Mesendoderm (in vitro differentiated cells): ENCODE data around the gene G3BP1.

Experiments
- DNase-seq: peaks from one replicate; pipeline ENCODE4 v3.0.0; 2013
- H2AK5ac ChIP-seq: 2 replicates; pipeline ENCODE4 v1.6.1; 2013; ENCODE audit warnings: low read length, inconsistent platforms
- H2BK120ac ChIP-seq: 2 replicates; pipeline ENCODE4 v1.6.1; 2013; ENCODE audit warnings: low read depth, mild to moderate bottlenecking, low read length, moderate library complexity, mixed read lengths
- H2BK15ac ChIP-seq: replicated peaks from 2 replicates; pipeline ENCODE4 v1.6.1; 2013; ENCODE audit warnings: low read depth, mild to moderate bottlenecking, moderate library complexity
- H2BK5ac ChIP-seq: 2 replicates; pipeline ENCODE4 v1.6.1; 2013; ENCODE audit warnings: low read length, inconsistent platforms
- H3K18ac ChIP-seq: 2 replicates; pipeline ENCODE4 v1.6.1; 2013; ENCODE audit warnings: mild to moderate bottlenecking, low read length, mixed read lengths
- H3K23ac ChIP-seq: one replicate; pipeline ENCODE4 v1.6.1; 2013; ENCODE audit warnings: low read length
- H3K27ac ChIP-seq: 2 replicates; pipeline ENCODE4 v1.5.1; 2013; ENCODE audit warnings: low read depth, mild to moderate bottlenecking, inconsistent platforms, low read length, moderate library complexity
- H3K27me3 ChIP-seq: 2 replicates; pipeline ENCODE4 v1.6.1; 2013; ENCODE audit warnings: low read length, control low read depth, mild to moderate bottlenecking, inconsistent platforms; ENCODE audit not compliant: insufficient read depth, poor library complexity
- H3K36me3 ChIP-seq: 2 replicates; pipeline ENCODE4 v1.6.1; 2013; ENCODE audit warnings: low read length, inconsistent platforms; ENCODE audit not compliant: control insufficient read depth, insufficient read depth
- H3K4ac ChIP-seq: one replicate; pipeline ENCODE4 v1.6.1; 2013; ENCODE audit warnings: low read depth, mild to moderate bottlenecking, low read length, moderate library complexity
- H3K4me1 ChIP-seq: 2 replicates; pipeline ENCODE4 v1.6.1; 2013; ENCODE audit warnings: low read depth, low read length, inconsistent platforms; ENCODE audit not compliant: control insufficient read depth
- H3K4me2 ChIP-seq: 2 replicates; pipeline ENCODE4 v1.6.1; 2013; ENCODE audit warnings: low read length
- H3K4me3 ChIP-seq: 2 replicates; pipeline ENCODE4 v1.5.1; 2013; ENCODE audit warnings: mild to moderate bottlenecking, low read length
- H3K56ac ChIP-seq: one replicate; pipeline ENCODE4 v1.6.1; 2013; ENCODE audit warnings: low read length
- H3K79me1 ChIP-seq: 2 replicates; pipeline ENCODE4 v1.6.1; 2013; ENCODE audit warnings: low read length, inconsistent platforms
- H3K79me2 ChIP-seq: 2 replicates; pipeline ENCODE4 v1.6.1; 2013; ENCODE audit warnings: mild to moderate bottlenecking, low read length; ENCODE audit not compliant: control insufficient read depth, insufficient read depth
- H3K9ac ChIP-seq: 2 replicates; pipeline ENCODE4 v1.6.1; 2013; ENCODE audit warnings: low read length, inconsistent platforms
- H4K5ac ChIP-seq: one replicate; pipeline ENCODE4 v1.6.1; 2013; ENCODE audit warnings: low read length
- H4K8ac ChIP-seq: one replicate; pipeline ENCODE4 v1.6.1; 2013; ENCODE audit warnings: low read depth, mild to moderate bottlenecking, control low read depth, low read length, moderate library complexity
- WGBS: extraction: QIAGEN DNeasy Blood & Tissue Kit; methylation state at CpG from one replicate; pipeline ENCODE4 v1.1.7; 2013; ENCODE audit warnings: low lambda C conversion rate, missing lambda C conversion rate; ENCODE audit not compliant: insufficient coverage; ENCODE audit errors: extremely low coverage; 5-methylcytosine and 5-hydroxymethylcytosine counted together

Gene G3BP1

DNA sequence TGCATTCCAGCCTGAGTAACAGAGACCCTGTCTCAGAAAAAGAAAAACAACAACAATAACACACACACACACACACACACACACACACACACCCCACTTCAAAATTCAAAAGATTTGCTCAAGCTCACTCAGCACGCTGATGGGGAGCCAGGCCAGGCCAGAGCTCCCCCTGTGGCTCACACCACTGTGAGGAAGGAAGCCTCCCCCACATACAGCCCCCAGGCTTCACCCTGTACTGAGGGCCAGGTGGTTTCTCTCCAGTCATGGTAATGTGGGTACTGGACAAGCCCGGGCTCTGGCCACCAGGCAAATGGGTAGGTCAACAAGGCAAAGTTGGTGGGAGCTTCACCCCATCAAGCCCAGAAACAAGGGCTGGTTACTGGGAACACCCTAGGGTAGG, 32.4 kb upstream of the G3BP1 start:
- no peak overlapping the region for H2BK15ac ChIP-seq
- peak overlapping the region; percentile 85 for H3K56ac ChIP-seq
- H3K79me2 ChIP-seq, result no peaks in the 10 kb centered on the region
- peaks cover 11% of the 10 kb centered on the region for H3K4me1 ChIP-seq
- peak; percentile 57 for DNase-seq
- peak overlapping the region; percentile 54 for H3K18ac ChIP-seq
- peak overlapping the region; percentile 13 for H3K9ac ChIP-seq
- H3K4me3 ChIP-seq, result no peak overlapping the region
- H3K27ac ChIP-seq, result peak overlapping the region; percentile 58
- no peak overlapping the region for H4K8ac ChIP-seq
- no peaks in the 10 kb centered on the region for H3K27me3 ChIP-seq
- H4K5ac ChIP-seq, result no peak overlapping the region
- no CpG with 5 or more reads among the region's 2 CpGs for WGBS
- H2AK5ac ChIP-seq, result peak overlapping the region; percentile 64
- no peaks in the 10 kb centered on the region for H3K79me1 ChIP-seq
- peak overlapping the region; percentile 74 for H3K4ac ChIP-seq
- peak overlapping the region; percentile 59 for H3K23ac ChIP-seq
- no peaks in the 10 kb centered on the region for H3K36me3 ChIP-seq
- peak overlapping the region; percentile 61 for H2BK120ac ChIP-seq
- H2BK5ac ChIP-seq, result peak overlapping the region; percentile 82
- no peak overlapping the region for H3K4me2 ChIP-seq

DNA sequence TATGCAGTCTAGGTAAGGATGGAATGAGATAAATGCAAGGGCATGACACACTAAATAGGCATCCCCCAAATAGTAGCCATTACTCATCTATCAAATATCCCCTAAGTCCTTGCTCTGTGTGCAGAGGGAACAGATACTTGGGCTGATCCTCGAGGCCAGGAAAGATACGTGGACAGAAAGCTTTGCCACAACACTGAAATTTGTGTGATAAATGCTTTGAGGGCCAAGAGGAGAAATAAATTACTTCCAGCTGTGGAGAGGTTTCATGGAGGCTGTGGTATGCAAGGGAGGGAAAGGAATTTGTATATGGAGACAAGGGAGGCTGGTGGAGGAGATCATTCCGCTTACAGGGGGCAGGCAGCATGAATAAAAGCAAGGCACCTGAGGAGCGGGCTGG, 31.8 kb upstream of the G3BP1 start:
- Histone ChIP-seq H2BK120ac (no peak overlapping the region), H2AK5ac (no peak overlapping the region), H3K4me2 (no peak overlapping the region), H3K4ac (no peak overlapping the region), H3K79me2 (no peaks in the 10 kb centered on the region), H4K5ac (no peak overlapping the region), H4K8ac (no peak overlapping the region), H3K27me3 (no peaks in the 10 kb centered on the region), H3K18ac (peak overlapping the region; percentile 75), H3K79me1 (no peaks in the 10 kb centered on the region), H3K4me1 (peaks cover 11% of the 10 kb centered on the region), H3K9ac (peak overlapping the region; percentile 32), H2BK15ac (no peak overlapping the region), H2BK5ac (peak overlapping the region; percentile 33), H3K23ac (no peak overlapping the region), H3K27ac (peak overlapping the region; percentile 74), H3K36me3 (no peaks in the 10 kb centered on the region), H3K56ac (peak overlapping the region; percentile 85), H3K4me3 (no peak overlapping the region)
- WGBS, result no CpG with 5 or more reads among the region's 4 CpGs
- DNase-seq, result peak; percentile 98

DNA sequence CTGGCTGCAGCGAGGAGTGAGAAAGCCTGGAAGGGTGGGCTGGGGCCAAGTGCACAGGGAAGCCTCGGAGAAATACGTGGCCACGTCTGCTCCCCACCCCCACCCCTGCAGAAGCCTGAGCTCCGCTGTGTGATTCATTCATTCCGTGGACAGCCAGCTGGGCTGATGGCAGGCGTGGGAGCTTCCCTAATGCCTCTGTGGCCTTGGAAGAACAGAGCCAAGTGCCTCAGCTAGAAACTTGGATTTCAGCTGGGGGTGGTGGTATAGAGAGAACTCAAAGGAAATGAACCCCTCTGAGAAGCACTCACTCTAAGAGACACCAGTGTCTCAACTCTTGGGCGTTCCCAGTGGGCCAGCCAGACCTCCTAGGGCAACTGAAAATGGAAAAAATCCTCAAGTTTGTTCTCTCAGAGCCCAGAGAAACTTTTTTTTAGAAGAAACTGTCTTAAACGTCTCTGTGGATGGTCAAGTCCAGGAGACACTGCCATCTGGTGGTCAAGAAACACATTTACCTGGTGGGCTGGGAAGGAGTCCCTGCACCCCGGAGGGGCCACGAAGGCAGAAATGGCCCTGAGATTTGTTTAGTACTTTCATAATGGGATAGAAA, 31.3 kb upstream of the G3BP1 start:
- Histone ChIP-seq H3K4me2 (no peak overlapping the region), H4K5ac (no peak overlapping the region), H3K27me3 (no peaks in the 10 kb centered on the region), H2AK5ac (no peak overlapping the region), H3K4me1 (peaks cover 11% of the 10 kb centered on the region), H2BK15ac (no peak overlapping the region), H3K18ac (peak overlapping the region; percentile 75), H3K9ac (peak overlapping the region; percentile 32), H3K79me1 (no peaks in the 10 kb centered on the region), H3K23ac (no peak overlapping the region), H3K56ac (peak overlapping the region; percentile 85), H2BK120ac (no peak overlapping the region), H3K79me2 (no peaks in the 10 kb centered on the region), H3K4ac (peak overlapping the region; percentile 75), H2BK5ac (peak overlapping the region; percentile 33), H4K8ac (no peak overlapping the region), H3K27ac (peak overlapping the region; percentile 74), H3K36me3 (no peaks in the 10 kb centered on the region), H3K4me3 (no peak overlapping the region)
- no CpG with 5 or more reads among the region's 11 CpGs for WGBS
- DNase-seq, result peak; percentile 92

DNA sequence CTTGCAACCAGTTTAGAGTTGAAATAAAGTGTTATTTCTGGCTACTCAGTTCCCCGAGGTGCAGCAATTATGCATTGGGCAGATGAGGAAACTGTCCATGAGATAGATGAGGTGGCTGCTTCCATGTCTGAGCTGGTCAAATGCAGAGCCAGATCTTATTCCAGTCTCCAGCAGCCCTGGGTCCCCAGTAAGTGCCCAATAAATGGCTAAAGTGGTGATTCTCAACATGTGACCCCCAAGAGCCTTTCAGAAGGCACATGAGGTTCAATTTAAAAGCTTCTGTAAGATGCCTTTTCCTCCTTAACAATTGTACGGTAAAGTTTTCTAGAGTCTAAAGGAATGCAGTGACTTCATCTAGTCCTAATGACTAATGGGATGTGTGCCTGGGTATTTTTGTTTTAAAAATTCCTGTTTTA, 30.8 kb upstream of the G3BP1 start:
- H3K4me3 ChIP-seq, result no peak overlapping the region
- H3K27me3 ChIP-seq, result no peaks in the 10 kb centered on the region
- no peak overlapping the region for H2BK5ac ChIP-seq
- H2BK120ac ChIP-seq, result no peak overlapping the region
- no peak overlapping the region for H2BK15ac ChIP-seq
- H3K56ac ChIP-seq, result peak overlapping the region; percentile 2
- H3K79me1 ChIP-seq, result no peaks in the 10 kb centered on the region
- no peaks in the 10 kb centered on the region for H3K79me2 ChIP-seq
- H3K4me1 ChIP-seq, result peaks cover 11% of the 10 kb centered on the region
- H3K9ac ChIP-seq, result peak overlapping the region; percentile 3
- H3K4ac ChIP-seq, result no peak overlapping the region
- no peak overlapping the region for H4K5ac ChIP-seq
- no peak overlapping the region for H2AK5ac ChIP-seq
- no peak overlapping the region for H3K23ac ChIP-seq
- no peak overlapping the region for H3K18ac ChIP-seq
- no peak for DNase-seq
- no peaks in the 10 kb centered on the region for H3K36me3 ChIP-seq
- no peak overlapping the region for H3K27ac ChIP-seq
- no peak overlapping the region for H3K4me2 ChIP-seq
- H4K8ac ChIP-seq, result no peak overlapping the region
- no CpG with 5 or more reads among the region's 2 CpGs for WGBS

DNA sequence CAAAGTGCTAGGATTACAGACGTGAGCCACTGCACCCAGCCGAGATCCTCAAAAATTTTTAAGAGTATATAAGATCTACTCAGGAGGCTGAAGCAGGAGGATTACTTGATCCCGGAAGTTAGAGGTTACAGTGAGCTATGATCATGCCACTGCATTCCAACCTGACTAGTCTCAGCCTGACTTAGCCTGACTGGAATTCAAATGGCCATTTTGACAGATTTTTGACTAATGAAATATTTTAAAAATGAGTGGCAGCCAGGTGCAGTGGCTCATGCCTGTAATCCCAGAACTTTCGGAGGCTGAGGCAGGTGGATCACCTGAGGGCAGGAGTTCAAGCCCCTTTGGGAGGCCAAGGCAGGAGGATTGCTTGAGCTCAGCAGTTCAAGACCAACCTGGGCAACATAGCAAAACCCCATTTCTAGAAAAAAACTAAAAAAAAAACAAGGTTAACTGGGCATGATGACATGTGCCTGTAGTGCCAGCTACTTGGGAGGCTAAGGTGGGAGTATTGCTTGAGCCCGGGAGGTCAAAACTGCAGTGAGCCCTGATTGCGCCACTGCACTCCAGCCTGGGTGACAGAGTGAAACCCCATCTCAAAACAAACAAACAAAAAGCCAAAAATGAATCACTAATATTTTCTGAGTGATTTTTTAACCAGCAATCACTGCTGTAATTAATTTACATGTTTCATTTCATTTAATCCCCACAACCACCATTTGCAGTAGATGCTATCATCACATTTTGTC, 29.9 kb upstream of the G3BP1 start:
- Histone ChIP-seq H3K56ac (no peak overlapping the region), H3K18ac (no peak overlapping the region), H3K4me2 (no peak overlapping the region), H3K79me2 (no peaks in the 10 kb centered on the region), H2AK5ac (no peak overlapping the region), H3K9ac (no peak overlapping the region), H3K27me3 (no peaks in the 10 kb centered on the region), H2BK5ac (no peak overlapping the region), H3K23ac (no peak overlapping the region), H4K8ac (no peak overlapping the region), H3K36me3 (no peaks in the 10 kb centered on the region), H3K4ac (no peak overlapping the region), H4K5ac (no peak overlapping the region), H3K79me1 (no peaks in the 10 kb centered on the region), H2BK15ac (no peak overlapping the region), H3K27ac (no peak overlapping the region), H3K4me1 (peaks cover 8% of the 10 kb centered on the region), H2BK120ac (no peak overlapping the region), H3K4me3 (no peak overlapping the region)
- no CpG with 5 or more reads among the region's 6 CpGs for WGBS
- DNase-seq, result peak; percentile 38
